PC-3 (cell line): ENCODE measurements around the gene ID1. TPM values are rescaled to one million over a fixed set of nuclear protein-coding genes. Genes with fewer than 3 reads are reported as not detected.

Experiments
- ATAC-seq: fragments of 200-7000 bp; cut with Tn5 transposase; 2 replicates; pipeline ENCODE4 v1.9.1; 2020; ENCODE audit warnings: mild to moderate bottlenecking, moderate library complexity
- BruUV-seq: library from RNA; stranded (reverse); fragments of 400-500 nt; replicated peaks from 2 replicates; lab custom pipeline; 2021; lab: Mats Ljungman, UMichigan
- CTCF ChIA-PET: fragments of 300-600 bp; sonication (Branson Sonifier 250); formaldehyde crosslinking; loops from one replicate; lab custom pipeline; 2022; ENCODE audit warnings: antibody characterized with exemption; lab: Charles Lee
- POLR2A ChIA-PET: fragments of 300-600 bp; sonication (Branson Sonifier 250); formaldehyde crosslinking; loops from one replicate; lab custom pipeline; 2022; ENCODE audit warnings: antibody characterized with exemption; ENCODE audit not compliant: unreplicated experiment; lab: Charles Lee
- DNase-seq: peaks from one replicate; pipeline ENCODE4 v3.0.0-alpha.2; 2015
- H2AFZ ChIP-seq: fragments of 300-600 bp; sonication (generic); 2 replicates; pipeline ENCODE4 v1.6.0; 2016; ENCODE audit warnings: antibody characterized with exemption, low read length
- H3F3A ChIP-seq: fragments of 300-600 bp; sonication (generic); one replicate; pipeline ENCODE4 v1.6.0; 2017; ENCODE audit warnings: antibody characterized with exemption, low read length, control low read depth, mild to moderate bottlenecking; ENCODE audit not compliant: unreplicated experiment
- H3K27ac ChIP-seq: fragments of 300-600 bp; sonication (generic); 2 replicates; pipeline ENCODE4 v1.5.1; 2016; ENCODE audit warnings: mild to moderate bottlenecking, low read length
- H3K27me3 ChIP-seq: fragments of 300-600 bp; sonication (generic); 2 replicates; pipeline ENCODE4 v1.6.1; 2016; ENCODE audit warnings: low read length, mixed read lengths
- H3K36me3 ChIP-seq: fragments of 300-600 bp; sonication (generic); 2 replicates; pipeline ENCODE4 v1.6.1; 2016; ENCODE audit warnings: low read depth, mixed run types, low read length, mixed read lengths
- H3K4me1 ChIP-seq: fragments of 300-600 bp; sonication (generic); 2 replicates; pipeline ENCODE4 v1.5.1; 2016; ENCODE audit warnings: low read length; ENCODE audit not compliant: insufficient read depth
- H3K4me2 ChIP-seq: fragments of 300-600 bp; sonication (generic); 2 replicates; pipeline ENCODE4 v1.6.0; 2016; ENCODE audit warnings: low read length
- H3K4me3 ChIP-seq: fragments of 300-600 bp; sonication (generic); 2 replicates; pipeline ENCODE4 v1.5.1; 2016; ENCODE audit warnings: mild to moderate bottlenecking, low read length, mixed read lengths
- H3K79me2 ChIP-seq: fragments of 300-600 bp; sonication (generic); 2 replicates; pipeline ENCODE4 v1.6.1; 2017; ENCODE audit warnings: low read length, mixed read lengths
- H3K9ac ChIP-seq: fragments of 300-600 bp; sonication (generic); 2 replicates; pipeline ENCODE4 v1.6.0; 2016; ENCODE audit warnings: mild to moderate bottlenecking, low read length
- H3K9me2 ChIP-seq: fragments of 300-600 bp; sonication (generic); replicated peaks from 2 replicates; pipeline ENCODE4 v1.6.1; 2016; ENCODE audit warnings: mixed run types, low read length, mixed read lengths
- H3K9me3 ChIP-seq: fragments of 300-600 bp; sonication (generic); 2 replicates; pipeline ENCODE4 v1.6.1; 2016; ENCODE audit warnings: low read length, mixed read lengths
- H4K20me1 ChIP-seq: fragments of 300-600 bp; sonication (generic); 2 replicates; pipeline ENCODE4 v1.6.1; 2016; ENCODE audit warnings: low read length, mixed read lengths
- CTCF ChIP-seq: fragments of 300-600 bp; sonication (generic); conservative IDR thresholded peaks from 2 replicates; pipeline ENCODE4 v1.5.1; 2017; ENCODE audit warnings: antibody characterized with exemption, low read depth, mild to moderate bottlenecking, low read length
- EZH2 ChIP-seq: fragments of 300-600 bp; sonication (generic); IDR thresholded peaks from one replicate; pipeline ENCODE4 v1.6.1; 2017; ENCODE audit warnings: antibody characterized with exemption, mild to moderate bottlenecking, low read length; ENCODE audit not compliant: unreplicated experiment
- EZH2phosphoT487 ChIP-seq: fragments of 300-600 bp; sonication (generic); IDR thresholded peaks from 2 replicates; pipeline ENCODE4 v1.6.1; 2018; ENCODE audit warnings: mild to moderate bottlenecking, antibody characterized with exemption, low read length, borderline replicate concordance
- intact Hi-C: fragments of 100-400 bp; cut with micrococcal nuclease; formaldehyde crosslinking; loops from 2 replicates; pipeline ENCODE4 v1.9.0; 2023
- total RNA-seq: library from RNA; depleted of rRNA; stranded (reverse); fragments of >200 nt; gene quantifications from 2 replicates; pipeline ENCODE4 v1.2.3, GENCODE V29; 2014

Gene ID1
- total RNA-seq, 1 experiment from 2014 or later, result 774 TPM

- 0 out of 2 replicates have a peak overlapping the region, but pooled peaks have one; percentile 8 for H3K9ac ChIP-seq
- H3K4me1 ChIP-seq, result peaks cover 53% of the 10 kb centered on the region
- no peak overlapping the region for H2AFZ ChIP-seq
- peaks cover 40% of the 10 kb centered on the region for H3K36me3 ChIP-seq
- no peak for ATAC-seq
- BruUV-seq, result TSS peak; percentile 64
- intact Hi-C loops, result no loop called here
- H3F3A ChIP-seq, result no peaks in the 10 kb centered on the region
- no peak for DNase-seq
- no peak overlapping the region for H3K4me3 ChIP-seq
- H3K27ac ChIP-seq, result peak overlapping the region; percentile 66
- no peaks in the 10 kb centered on the region for H3K27me3 ChIP-seq
- no peaks in the 10 kb centered on the region for H4K20me1 ChIP-seq
- H3K4me2 ChIP-seq, result peak overlapping the region; percentile 45
- TF ChIP-seq EZH2phosphoT487 (no peak), EZH2 (no peak), CTCF (no peak)
- no peaks in the 10 kb centered on the region for H3K9me3 ChIP-seq
- ChIA-PET POLR2A (interaction anchor here (0.7 to 1.3 kb wide), 4 partner anchors 27 to 47 kb away, joined by 4 to 9 read pairs (median 5); partner anchors contain the start of gene ID1), CTCF (interaction anchor here (0.5 to 6.4 kb wide), 5 partner anchors 9 to 67 kb away, joined by 4 to 86 read pairs (median 6); no protein-coding TSS in a partner anchor)
- no peaks in the 10 kb centered on the region for H3K79me2 ChIP-seq
- no peaks in the 10 kb centered on the region for H3K9me2 ChIP-seq
Measured at GRCh38 chr20:31566319-31566657, 38.8 kb upstream of the ID1 start.

DNA sequence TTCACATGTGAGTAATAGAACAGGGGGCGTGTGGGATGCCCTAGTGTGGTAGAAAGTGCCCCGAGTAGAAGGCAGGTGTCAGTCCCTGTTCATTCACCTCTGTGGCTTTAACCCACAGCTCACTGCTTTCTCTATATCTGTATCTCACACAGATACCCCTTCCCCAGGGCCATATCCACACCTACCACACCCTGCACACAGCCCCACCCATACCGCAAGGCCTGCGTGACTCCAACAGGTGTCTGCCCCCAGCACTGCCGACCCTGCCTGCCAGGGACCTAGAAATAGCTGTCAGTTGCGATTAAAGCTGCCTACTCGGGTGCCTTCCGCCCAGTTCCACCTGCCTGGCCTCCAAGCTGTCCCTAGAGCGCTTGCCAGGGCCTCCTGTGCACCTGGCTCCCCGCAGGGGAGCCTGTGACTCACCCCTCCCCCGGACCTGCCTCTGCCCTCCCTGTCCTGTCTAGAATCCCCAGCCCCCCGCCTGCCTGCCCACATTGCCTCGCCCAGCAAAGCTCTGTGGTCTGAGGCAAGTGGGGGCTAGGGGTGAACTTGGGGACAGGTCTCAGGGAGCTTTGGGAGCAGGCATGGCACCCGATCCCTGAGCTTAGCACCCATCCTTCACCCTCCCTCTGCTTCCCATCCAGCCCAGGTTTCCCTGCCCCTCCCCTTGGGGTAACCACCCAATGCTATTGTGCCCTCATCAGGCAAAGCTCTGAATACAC is 38.3 kb upstream of the ID1 start:
- Histone ChIP-seq H3K9me2 (no peaks in the 10 kb centered on the region), H3K4me3 (no peak overlapping the region), H3K79me2 (no peaks in the 10 kb centered on the region), H3K27ac (peak overlapping the region; percentile 66), H3K36me3 (peaks cover 36% of the 10 kb centered on the region), H2AFZ (no peak overlapping the region), H4K20me1 (no peaks in the 10 kb centered on the region), H3K9ac (no peak overlapping the region), H3K4me2 (peak overlapping the region; percentile 45), H3K27me3 (no peaks in the 10 kb centered on the region), H3K9me3 (no peaks in the 10 kb centered on the region), H3F3A (no peaks in the 10 kb centered on the region), H3K4me1 (peaks cover 47% of the 10 kb centered on the region)
- CTCF ChIA-PET, result interaction anchor here (0.5 to 6.4 kb wide), 6 partner anchors 10 to 196 kb away, joined by 4 to 86 read pairs (median 6); no protein-coding TSS in a partner anchor
- POLR2A ChIA-PET, result interaction anchor here (0.6 to 1.3 kb wide), 5 partner anchors 25 to 46 kb away, joined by 4 to 9 read pairs (median 6); partner anchors contain the start of gene ID1
- peak; percentile 64 for ATAC-seq
- intact Hi-C loops, result no loop called here
- DNase-seq, result peak; percentile 84
- BruUV-seq, result no TSS peak
- no peak for TF ChIP-seq EZH2
- TF ChIP-seq CTCF, result peak; percentile 27

- Histone ChIP-seq H3K9me3 (no peaks in the 10 kb centered on the region), H3K4me3 (no peak overlapping the region), H3K36me3 (peaks cover 30% of the 10 kb centered on the region), H3K9me2 (no peaks in the 10 kb centered on the region), H4K20me1 (no peaks in the 10 kb centered on the region), H3K4me2 (peak overlapping the region; percentile 45), H2AFZ (no peak overlapping the region), H3F3A (no peaks in the 10 kb centered on the region), H3K4me1 (peaks cover 47% of the 10 kb centered on the region), H3K27me3 (no peaks in the 10 kb centered on the region), H3K79me2 (no peaks in the 10 kb centered on the region), H3K27ac (peak overlapping the region; percentile 66), H3K9ac (no peak overlapping the region)
- intact Hi-C loops, result no loop called here
- TF ChIP-seq EZH2phosphoT487 (no peak), EZH2 (no peak), CTCF (no peak)
- no TSS peak for BruUV-seq
- POLR2A ChIA-PET, result interaction anchor here (1.2 to 1.3 kb wide), 2 partner anchors 26 to 41 kb away, joined by 6 to 9 read pairs; no protein-coding TSS in a partner anchor
- DNase-seq (no peak), ATAC-seq (no peak)
- CTCF ChIA-PET, result interaction anchor here (0.7 to 6.4 kb wide), 5 partner anchors 10 to 195 kb away, joined by 4 to 86 read pairs (median 6); no protein-coding TSS in a partner anchor
Measured at GRCh38 chr20:31567380-31567720, 37.7 kb upstream of the ID1 start.
